K562 (cell line): ENCODE results near the gene NIM1K.

Source experiments
- MEIS2 ChIP-seq: fragments of 450-650 bp; IDR thresholded peaks from 2 replicates; pipeline ENCODE4 v1.6.1; 2014; ENCODE audit warnings: mild to moderate bottlenecking; ENCODE audit not compliant: partially characterized antibody
- MGA ChIP-seq: fragments of 450-650 bp; IDR thresholded peaks from 2 replicates; pipeline ENCODE4 v1.6.1; 2016; ENCODE audit warnings: mild to moderate bottlenecking, moderate library complexity
- MTA1 ChIP-seq: fragments of 450-650 bp; IDR thresholded peaks from 2 replicates; pipeline ENCODE4 v1.6.1; 2017; ENCODE audit warnings: borderline replicate concordance
- NFATC3 ChIP-seq: fragments of 450-650 bp; IDR thresholded peaks from 2 replicates; pipeline ENCODE4 v1.6.1; 2017; ENCODE audit warnings: mild to moderate bottlenecking
- RNF219 ChIP-seq: fragments of 250-450 bp; sonication (Bioruptor Pico); IDR thresholded peaks from 2 replicates; pipeline ENCODE4 v1.5.0; 2022; ENCODE audit warnings: mild to moderate bottlenecking
- SIX5 ChIP-seq, 2 experiments: IDR thresholded peaks; 2 replicates each; pipeline ENCODE4 v1.6.1; 2011; ENCODE audit warnings: low read length in 2 of 2, borderline replicate concordance in 1 of 2, low read depth in 1 of 2, mild to moderate bottlenecking in 1 of 2, moderate library complexity in 1 of 2; ENCODE audit not compliant: insufficient read depth in 1 of 2
- TBP ChIP-seq: optimal IDR thresholded peaks from 2 replicates; pipeline ENCODE3; 2011; ENCODE audit warnings: low read depth, low read length, improper control_type of control experiment
- TEAD2 ChIP-seq: fragments of 450-650 bp; IDR thresholded peaks from 2 replicates; pipeline ENCODE4 v1.6.1; 2016; ENCODE audit warnings: missing genetic modification characterization, control low read depth, missing compliant biosample characterization
- ZNF232 ChIP-seq: sonication (generic); formaldehyde crosslinking; IDR thresholded peaks from 2 replicates; pipeline ENCODE4 v1.8.0; 2022; ENCODE audit warnings: mild to moderate bottlenecking, missing genetic modification reagents
- ZNF449 ChIP-seq: fragments of 250-450 bp; sonication (Bioruptor Pico); IDR thresholded peaks from 2 replicates; pipeline ENCODE4 v1.8.0; 2022; ENCODE audit warnings: moderate library complexity, mild to moderate bottlenecking, inconsistent platforms

GRCh38 chr5:43213951-43214350 lies 21.9 kb downstream of the NIM1K start:
- no peak for TF ChIP-seq MTA1
- TF ChIP-seq MGA: no peak
- TF ChIP-seq NFATC3: no peak
- TF ChIP-seq TBP: no peak
- no peak for TF ChIP-seq ZNF449 (CRISPR knock-in tag)
- no peak for TF ChIP-seq ZNF232
- no peak for TF ChIP-seq SIX5 (IDR thresholded peaks at IDR 0.05; ENCODE audit: borderline replicate concordance in 1 of 2, insufficient read depth in 1 of 2, low read depth in 1 of 2, low read length in 2 of 2)
- TF ChIP-seq TEAD2 (tag): no peak
- TF ChIP-seq RNF219: no peak
- no peak for TF ChIP-seq MEIS2
